GM18907 (cell line): ENCODE measurements around the gene CFAP298.
"Not testable (repeated sequence)": the region's sequence is repeated elsewhere in the genome, so short reads cannot be mapped to it uniquely, and the experiment has no call there.

Experiments used
- ATAC-seq: cut with Tn5 transposase; IDR thresholded peaks from one replicate; pipeline ENCODE4 v1.9.1; 2021; ENCODE audit warnings: mild to moderate bottlenecking, moderate library complexity; ENCODE audit not compliant: unreplicated experiment

CFAP298 gene

DNA sequence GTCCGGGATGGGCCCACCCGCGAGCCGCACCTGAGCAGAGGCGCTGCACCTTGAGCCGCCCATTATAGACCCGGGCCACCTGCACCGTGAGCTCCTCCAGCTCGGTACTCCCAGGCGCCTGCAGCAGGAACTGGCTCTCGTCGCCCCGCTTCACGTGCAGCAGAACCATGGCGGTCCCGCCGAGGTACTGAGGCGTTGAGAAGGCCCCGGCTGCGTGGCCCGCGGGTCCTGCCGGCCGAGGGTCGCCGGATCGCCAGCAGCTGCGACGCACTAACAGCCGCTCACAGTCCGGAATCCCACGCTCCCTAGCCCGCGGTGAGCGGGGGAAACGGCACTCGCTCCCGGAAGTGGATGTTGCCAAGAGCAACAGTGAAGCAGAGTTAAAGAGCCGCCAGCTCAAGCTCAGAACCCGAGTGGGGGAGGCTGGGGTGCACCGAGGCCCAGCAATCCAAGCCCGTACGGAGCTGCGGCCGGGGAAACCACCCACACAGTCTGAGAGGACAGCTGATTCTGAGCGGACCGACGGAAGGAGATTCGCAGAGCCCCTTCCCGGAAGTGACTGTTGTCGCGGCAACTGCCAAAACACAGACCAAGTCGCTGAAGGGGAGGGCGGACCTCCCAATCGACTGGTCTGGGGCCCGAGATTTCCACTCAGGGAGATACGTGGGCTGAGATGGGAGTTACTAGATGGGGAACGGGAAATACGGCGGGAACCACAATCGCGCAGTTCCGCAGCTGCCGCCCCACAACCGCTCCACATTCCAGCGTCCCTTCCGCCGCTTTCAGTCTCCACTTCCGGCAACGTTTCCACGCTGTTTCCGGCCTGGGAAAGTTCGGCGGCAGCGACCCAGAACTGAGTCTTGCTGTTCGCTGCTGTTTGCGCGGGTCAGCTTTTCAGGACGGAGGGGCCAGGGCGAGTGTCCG lies at the start of gene CFAP298:
Gene CFAP298, minus strand, starts transcription at position 303 of the 924 bp plus-strand sequence. Its CDS starts 134 bp downstream, at position 169.
- ATAC-seq = peak; percentile 97

- not testable (repeated sequence) for ATAC-seq
Measured at GRCh38 chr21:32661026-32661782, 49.0 kb upstream of the CFAP298 start.

DNA sequence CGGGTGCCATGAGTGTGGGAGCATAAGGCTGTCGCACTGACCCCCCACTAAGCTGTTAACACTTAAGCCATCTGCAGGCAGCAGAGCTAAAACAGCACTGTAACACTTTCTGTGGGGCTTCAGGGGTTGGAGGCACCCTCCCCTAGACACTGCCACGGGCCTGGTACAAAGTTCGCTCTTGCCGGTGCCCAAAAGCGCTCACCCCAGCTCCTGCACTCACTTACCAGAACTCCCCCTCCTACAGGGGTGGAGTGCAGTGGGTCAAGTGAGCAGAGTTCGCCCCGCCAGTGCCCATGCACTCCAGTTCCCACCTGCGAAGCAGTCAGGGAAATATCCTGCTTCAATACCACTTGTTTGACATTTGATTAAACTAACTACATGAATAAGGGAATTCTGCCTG lies 46.3 kb upstream of the CFAP298 start:
- ATAC-seq = no peak

- peak; percentile 68 for ATAC-seq
Measured at GRCh38 chr21:32653326-32653901, 41.2 kb upstream of the CFAP298 start.

DNA sequence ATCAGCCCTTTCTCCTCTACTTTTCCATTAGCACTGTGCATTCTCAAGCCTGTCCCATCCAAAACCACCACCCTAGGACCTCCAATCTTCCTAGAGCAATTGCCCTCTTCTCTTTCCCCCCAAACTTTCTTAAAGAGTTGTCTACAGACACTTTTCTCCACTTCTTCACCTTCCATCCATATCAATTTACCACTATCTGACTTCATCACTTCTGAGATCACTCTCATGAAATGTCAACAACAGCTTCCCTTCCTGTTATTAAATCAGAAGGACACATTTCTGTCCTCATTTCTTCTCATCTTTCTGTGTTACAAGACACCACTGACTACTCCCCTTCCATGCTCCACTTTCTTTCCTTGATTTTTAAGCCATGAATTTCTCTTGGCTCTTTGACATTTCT lies 36.0 kb upstream of the CFAP298 start:
- no peak for ATAC-seq

GRCh38 chr21:32645261-32646182 lies 33.3 kb upstream of the CFAP298 start:
- ATAC-seq = no peak

DNA sequence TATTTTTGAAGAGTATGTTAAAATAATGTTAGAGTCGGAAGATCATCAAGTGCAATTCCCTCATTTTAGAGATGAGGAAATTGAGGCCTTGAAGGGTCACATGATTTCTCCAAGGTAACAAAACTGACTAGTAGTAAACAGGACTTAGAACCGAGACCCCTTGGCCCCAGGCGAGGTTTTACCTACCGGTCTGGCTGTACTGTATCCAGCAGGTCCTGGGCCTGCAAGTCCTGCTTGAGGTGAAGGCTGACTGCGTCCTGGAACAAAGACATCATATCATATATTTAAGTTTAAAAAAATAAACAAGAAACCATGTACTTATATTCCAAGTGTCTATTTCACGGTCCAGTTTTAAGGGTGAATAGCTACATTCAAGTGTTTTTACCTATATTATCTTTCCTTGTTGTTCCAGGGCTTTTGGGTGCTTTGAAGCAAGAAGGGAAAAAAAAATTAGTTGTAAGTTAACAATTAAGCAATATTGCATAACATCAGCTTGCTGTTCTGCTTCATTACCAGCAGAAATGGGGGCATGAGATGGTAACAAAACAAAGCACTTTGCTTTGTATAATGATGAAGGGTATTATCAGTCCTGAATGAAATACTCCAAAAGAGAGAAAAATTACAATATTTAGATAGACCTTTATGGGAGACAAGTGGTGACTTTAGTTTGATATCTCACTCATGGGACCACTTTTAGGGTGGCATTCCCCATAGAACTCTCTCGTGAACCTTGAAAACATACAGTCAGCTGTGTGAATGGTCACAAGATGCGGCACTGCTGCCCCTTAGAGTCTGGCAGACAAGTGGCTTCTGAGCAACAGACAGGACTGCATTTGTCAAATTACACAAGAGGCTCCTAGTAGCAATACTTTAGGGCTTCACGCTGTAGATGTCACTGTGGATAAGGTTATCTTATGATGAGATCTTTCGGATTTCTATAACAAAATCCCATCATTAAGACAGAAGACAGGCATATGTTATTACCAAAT lies 29.8 kb upstream of the CFAP298 start:
- no peak for ATAC-seq

DNA sequence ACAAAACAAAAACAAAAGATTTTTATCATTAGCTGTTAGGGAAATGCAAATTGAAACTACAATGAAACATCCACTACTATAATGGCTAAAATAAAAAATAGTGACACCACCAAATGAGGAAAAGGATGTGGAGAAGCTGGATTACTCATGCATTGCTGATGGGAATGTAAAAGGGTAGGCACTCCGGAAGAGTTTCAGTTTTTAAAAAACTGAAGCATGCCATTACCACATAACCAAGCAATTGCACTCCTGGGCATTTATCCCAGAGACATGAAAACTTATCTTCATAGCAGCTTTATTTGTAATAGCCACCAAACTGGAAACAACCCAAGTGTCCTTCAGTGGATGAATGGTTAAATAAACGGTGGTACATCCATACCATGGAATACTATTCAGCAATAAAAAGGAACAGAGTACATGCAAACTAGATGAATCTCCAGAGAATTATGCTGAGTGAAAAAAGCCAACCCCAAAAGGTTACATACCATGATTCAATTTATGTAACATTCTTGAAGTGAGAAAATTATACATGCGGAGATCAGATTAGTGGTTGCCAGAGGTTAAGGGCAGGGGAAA lies 14.5 kb upstream of the CFAP298 start:
- ATAC-seq = no peak

- not testable (repeated sequence) for ATAC-seq
Measured at GRCh38 chr21:32618218-32618617, 6.0 kb upstream of the CFAP298 start.

DNA sequence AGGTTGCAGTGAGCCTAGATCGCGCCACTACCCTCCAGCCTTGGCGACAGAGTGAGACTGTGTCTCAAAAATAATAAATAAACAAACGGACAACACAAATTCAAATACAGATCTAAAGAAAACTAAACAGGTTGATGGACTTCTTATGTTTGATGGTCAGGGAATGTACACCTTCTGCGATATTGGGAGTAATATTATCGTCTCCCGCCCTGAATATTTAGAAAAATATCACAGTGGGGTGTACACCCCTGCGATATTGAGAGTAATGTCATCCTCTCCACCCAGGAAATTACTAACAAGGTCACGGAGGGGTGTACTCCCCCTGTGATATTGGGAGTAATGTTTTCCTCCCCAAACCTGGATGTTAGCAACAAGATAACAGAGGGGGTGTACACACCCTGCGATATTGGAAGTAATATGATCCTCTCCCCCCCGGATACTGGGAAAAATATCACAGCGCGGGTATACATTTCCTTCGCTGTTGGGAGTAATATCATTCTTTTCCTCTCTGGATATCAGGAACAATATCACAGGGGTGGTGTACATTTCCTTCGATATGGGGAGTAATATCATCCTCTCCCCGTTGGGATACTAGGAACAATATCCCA lies 1.4 kb upstream of the CFAP298 start:
- ATAC-seq = no peak

DNA sequence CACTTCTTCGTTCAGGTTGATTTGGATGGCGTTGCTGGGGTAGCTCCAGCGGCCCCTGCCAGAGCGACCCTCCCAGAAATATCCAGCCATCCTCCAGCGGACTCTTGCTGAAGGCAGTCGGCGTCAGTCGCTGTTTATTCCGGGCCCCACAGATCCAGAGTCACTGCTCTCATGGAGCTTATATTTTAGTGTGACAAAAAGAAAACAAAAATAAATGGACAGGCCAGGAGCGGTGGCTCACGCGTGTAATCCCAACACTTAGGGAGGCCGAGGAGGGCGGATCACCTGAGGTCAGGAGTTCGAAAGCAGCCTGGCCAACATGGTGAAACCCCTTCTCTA lies 791 bp upstream of the CFAP298 start:
- no peak for ATAC-seq

DNA sequence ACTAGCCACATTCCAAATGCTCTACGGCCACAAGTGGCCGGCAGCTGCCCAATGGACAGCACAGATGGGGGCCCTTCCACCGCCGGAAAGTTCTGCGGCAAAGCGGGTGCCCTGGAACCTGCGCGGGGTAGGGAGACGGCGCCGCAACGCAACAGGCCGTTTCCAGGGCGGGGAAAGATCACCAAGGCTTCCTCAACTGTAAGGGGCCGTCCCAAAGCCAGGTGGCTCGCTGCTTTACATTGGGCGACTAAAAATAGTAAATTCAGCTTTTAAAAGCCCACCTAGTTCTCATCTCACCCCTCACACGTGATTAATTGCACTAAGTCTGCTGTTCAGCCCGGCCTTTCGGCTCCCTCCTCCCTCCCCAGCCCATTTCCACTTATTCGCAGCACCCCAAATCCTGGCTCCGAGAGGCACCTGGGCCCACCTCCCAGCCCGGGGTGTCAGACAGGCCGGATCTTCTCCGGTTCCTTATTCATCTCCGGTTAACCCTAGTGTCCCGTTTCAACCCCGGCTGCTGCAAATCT lies 643 bp downstream of the CFAP298 start:
- ATAC-seq = peak; percentile 14

DNA sequence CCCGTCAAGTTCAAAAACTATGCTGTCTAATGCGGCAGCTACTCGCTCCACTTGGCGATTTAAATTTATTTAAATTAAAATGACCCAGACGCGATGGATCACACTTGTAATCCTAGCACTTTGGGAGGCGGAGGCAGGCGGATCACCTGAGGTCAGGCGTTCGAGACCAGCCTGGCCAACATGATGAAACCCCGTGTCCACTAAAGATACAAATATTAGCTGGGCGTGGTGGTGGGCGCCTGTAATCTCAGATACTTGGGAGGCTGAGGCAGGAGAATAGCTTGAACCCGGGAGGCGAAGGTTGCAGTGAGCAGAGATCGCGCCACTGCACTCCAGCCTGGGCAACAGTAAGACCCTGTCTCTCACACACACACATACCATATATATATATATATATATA lies 1.2 kb downstream of the CFAP298 start:
- ATAC-seq = not testable (repeated sequence)

DNA sequence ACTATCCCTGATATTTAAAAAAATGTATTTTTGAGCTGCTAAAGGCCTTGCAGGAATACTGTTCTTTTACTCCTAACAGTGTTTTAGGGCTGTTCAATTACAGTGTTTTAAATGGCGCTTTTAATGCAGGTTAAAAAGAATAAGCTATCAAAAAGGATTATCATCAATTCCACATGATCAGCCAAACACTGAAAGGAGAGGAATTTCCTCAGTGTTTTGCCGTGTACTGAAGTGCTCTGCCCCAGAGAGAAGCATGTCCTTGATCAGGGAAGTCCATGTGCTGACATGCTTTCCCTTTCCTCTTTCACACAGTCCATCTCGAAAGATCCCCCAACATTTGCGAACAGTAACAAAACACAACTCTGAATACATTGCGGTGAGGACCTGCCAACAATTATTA lies 3.3 kb downstream of the CFAP298 start:
- ATAC-seq = no peak

- ATAC-seq = no peak
Measured at GRCh38 chr21:32605469-32605868, 6.7 kb downstream of the CFAP298 start.

DNA sequence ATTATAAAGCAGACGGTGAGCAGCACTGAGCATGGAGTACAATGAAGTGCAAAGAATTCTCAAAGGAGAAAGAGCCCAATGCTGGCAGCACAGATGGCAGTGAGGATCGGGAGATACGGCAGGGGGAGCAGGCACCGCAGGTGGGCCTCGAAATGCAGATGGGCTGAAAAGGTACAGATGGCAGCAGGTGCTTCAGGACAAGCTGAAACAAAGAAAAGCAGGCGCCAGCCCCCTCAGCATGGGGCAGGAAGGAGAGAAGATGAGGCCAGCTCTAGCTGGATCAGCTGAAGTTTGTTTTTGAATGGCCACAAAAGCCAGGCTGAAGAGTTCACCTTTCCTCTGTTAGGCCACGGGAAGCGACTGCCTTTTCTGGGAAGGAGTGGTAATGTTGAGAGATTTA lies 7.7 kb downstream of the CFAP298 start:
- no peak for ATAC-seq

- ATAC-seq = no peak
Measured at GRCh38 chr21:32603131-32603530, 9.0 kb downstream of the CFAP298 start.

GRCh38 chr21:32602099-32602498 lies 10.1 kb downstream of the CFAP298 start:
- no peak for ATAC-seq
